ENCODE measurements around the gene COPZ2. TPM values are rescaled to one million over a fixed set of nuclear protein-coding genes. Genes with fewer than 3 reads are reported as not detected.

Gene COPZ2
- total and polyA plus RNA-seq, 9 of the 15 experiments (the other 6 are each of a cell fraction or from before 2014, with no cell fraction given): 0.22 to 0.49 TPM; not detected in 7

GRCh38 chr17:48047741-48048383, 10.3 kb upstream of the COPZ2 start, which contains the start of gene NFE2L1 (continued):
- TF ChIP-seq SAP30 (IDR thresholded peaks at IDR 0.05; ENCODE audit: borderline replicate concordance, insufficient read depth, low read depth, low read length, poor library complexity, severe bottlenecking) (peak; percentile 53), ARID4B (CRISPR knock-in tag; IDR thresholded peaks at IDR 0.05) (peak; percentile 85), E2F4 (CRISPR knock-in tag; IDR thresholded peaks at IDR 0.05; ENCODE audit: low read depth) (peak; percentile 68; the same call in 1 of the 2 replicates), CCAR2 (IDR thresholded peaks at IDR 0.05; ENCODE audit: low read depth, low read length) (no peak), STAT6 (CRISPR knock-in tag; IDR thresholded peaks at IDR 0.05) (peak; percentile 41; the same call in 1 of the 2 replicates), ZNF324 (CRISPR knock-in tag; IDR thresholded peaks at IDR 0.05) (peak; percentile 48; the same call in 1 of the 2 replicates), TCF7 (IDR thresholded peaks at IDR 0.05; ENCODE audit: borderline replicate concordance) (no peak), ATF3 (IDR thresholded peaks at IDR 0.05) (no peak), ATF3 (CRISPR knock-in tag; conservative IDR thresholded peaks at IDR 0.05) (no peak; the same call in 1 of the 2 replicates), SMAD2 (IDR thresholded peaks at IDR 0.05; ENCODE audit: low read depth, low read length) (no peak), BACH1 (tag; IDR thresholded peaks at IDR 0.05) (0 out of 2 replicates have a peak, but pooled peaks have one; percentile 62), GMEB1 (CRISPR knock-in tag; IDR thresholded peaks at IDR 0.05) (peak; percentile 58; the same call in 1 of the 2 replicates), KDM5B (IDR thresholded peaks at IDR 0.05; ENCODE audit: insufficient replicate concordance, low read depth, low read length) (peak; percentile 92), USF1 (CRISPR knock-in tag; IDR thresholded peaks at IDR 0.05) (peak; percentile 83)

Measured in K562 (cell line).